GM19240 (cell line): ENCODE measurements around the gene CCDC33.
"Not testable (repeated sequence)": the region's sequence is repeated elsewhere in the genome, so short reads cannot be mapped to it uniquely, and the experiment has no call there.

Experiments
- DNase-seq: peaks from one replicate; pipeline ENCODE4 v3.0.0; 2011; ENCODE audit warnings: low spot score; ENCODE audit not compliant: insufficient read length

CCDC33 gene

DNA sequence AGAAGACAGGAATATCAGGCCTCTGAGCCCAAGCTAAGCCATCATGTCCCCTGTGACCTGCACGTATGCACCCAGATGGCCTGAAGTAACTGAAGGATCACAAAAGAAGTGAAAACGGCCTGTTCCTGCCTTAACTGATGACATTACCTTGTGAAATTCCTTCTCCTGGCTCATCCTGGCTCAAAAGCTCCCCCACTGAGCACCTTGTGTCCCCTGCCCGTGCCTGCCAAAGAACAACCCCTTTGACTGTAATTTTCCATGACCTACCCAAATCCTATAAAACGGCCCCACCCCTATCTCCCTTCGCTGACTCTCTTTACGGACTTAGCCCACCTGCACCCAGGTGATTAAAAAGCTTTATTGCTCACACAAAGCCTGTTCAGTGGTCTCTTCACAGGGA lies 123.2 kb downstream of the CCDC33 start:
- not testable (repeated sequence) for DNase-seq

DNA sequence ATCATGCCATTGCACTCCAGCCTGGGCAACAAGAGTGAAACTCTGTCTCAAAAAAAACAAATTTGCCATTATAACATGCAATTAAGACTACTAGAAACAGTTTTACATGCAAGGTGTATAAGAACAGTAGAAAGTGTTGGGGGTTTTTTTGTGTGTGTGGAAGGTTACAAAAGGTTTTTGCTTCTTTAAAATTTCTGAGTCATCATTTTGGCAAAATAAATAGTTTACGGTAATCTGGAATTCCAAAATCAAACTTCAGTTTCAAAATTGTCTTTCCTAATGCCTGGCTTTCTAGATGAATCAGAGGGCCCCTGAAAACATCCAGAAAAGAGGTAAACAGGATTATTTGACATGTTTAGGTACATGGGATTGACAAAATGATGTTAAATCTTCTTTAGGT lies 124.7 kb downstream of the CCDC33 start:
- DNase-seq = not testable (repeated sequence)

DNA sequence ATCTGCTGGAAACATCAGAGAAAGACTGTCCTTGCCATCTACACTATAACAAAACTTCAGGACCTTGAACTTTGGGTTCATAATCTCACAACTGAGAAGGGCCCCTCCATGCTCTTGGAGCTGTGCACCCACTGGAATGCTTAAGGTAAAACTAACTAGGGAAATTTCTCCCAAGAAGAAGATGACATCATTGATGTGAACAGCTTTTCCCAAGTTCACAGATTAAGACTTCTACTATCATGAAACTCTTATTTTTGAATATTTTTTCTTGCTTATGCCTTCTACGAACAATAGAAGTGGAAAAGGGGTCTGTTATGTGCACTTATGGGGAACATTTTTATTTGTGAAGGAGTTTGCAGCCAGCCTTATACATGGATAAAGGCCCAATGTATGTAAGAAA lies 126.4 kb downstream of the CCDC33 start:
- DNase-seq = no peak

DNA sequence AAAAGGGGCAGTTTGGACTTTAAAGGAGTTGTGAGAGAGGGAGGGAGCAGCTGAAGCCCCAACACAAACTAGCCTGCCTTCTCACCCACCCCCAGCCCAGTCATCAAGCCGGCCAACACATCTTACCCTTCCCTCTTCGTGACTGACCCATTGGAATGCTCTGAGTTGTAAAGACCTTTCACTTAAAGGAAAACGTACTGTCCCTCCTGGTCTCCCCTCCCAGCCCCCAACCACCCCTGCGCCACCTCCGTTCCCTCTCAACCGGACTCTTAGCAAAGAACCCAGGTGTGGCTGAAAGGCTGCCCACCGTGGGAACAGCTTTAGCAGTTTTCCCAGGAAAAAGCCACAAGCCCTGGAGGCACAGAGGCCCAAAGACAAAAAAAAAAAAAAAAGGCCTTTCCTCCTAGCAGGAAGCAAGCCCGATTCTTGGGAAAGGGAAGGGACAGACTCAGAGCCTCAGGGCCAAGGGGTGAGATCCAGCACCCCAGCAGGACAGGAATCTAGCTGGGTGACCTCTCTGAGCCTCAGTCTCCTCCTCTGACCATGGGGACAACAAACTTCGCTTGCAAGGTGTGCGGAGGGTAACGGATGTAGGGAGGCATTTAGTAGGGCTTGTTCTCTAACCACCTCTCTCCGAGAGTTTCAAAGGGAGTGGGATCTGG lies 128.9 kb downstream of the CCDC33 start:
- no peak for DNase-seq

DNA sequence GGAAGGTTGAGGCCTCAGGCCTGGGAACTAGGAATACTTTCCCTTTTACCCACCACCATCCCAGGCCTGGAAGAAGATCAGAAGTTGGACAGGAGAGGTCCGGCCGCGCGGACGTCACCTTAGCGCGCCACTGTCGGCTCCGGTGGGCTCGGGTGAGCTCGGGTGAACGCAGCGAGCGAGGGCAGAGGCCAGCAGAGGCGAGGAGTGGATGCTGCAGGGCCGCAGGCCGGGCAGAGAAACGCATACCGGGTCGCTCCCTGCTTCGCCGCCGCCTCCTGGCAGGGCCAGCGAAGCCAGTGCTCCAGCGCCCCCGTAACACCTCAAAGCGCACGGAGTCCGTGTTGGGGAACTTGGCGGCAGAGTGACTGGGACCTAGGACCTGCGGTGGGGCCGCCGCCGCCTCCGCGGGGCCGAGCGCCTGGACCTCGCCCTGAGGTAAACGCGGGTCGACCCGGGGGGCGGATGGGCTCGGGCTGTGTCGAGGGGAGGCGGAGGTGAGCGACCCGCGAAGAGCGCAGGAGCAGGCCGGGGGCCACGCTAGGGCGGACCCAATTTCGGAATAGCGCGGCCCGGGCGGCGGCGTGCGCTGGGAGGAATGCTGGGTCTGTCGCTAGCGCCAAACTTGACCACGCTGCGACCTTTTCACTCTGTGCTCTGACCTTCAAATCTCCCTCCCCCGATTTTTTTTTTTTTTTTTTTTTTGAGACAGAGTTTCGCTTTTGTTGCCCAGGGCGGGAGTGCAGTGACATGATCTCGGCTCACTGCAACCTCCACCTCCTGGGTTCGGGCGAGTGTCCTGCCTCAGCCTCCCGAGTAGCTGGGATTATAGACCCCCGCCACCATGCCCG lies 129.7 kb downstream of the CCDC33 start:
- DNase-seq = no peak

DNA sequence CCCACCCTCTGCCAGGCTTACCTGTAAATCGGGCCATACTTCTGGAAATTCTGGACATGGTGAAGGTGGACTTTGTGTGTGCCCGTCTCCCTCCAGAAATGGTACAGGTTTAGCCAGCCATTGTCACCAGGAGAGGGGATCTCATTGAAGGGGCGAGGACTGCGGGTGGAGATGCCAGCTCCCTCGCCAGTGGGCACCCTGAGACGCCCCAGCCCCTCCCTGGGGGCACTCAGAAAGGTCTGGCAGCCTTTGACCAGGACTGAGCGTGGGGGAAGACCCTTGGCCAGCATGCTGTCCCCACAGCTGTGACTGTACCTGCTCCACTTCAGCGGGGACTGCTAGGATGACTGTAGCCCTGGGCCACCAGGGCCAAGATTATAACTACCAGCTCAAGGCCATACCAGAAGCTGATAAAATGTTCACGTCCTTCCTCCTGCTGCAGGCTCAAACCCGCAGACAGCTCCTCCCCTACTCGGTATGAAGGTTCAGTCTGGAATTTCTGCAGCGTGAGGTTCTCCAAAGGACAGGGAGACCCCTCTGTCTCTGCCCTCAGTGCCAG lies 131.2 kb downstream of the CCDC33 start, which contains the start of gene CYP11A1:
Gene CYP11A1 (minus strand): TSS at position 351 of the 559 bp plus-strand sequence. CDS start 61 bp downstream, at position 290.
- DNase-seq = no peak

DNA sequence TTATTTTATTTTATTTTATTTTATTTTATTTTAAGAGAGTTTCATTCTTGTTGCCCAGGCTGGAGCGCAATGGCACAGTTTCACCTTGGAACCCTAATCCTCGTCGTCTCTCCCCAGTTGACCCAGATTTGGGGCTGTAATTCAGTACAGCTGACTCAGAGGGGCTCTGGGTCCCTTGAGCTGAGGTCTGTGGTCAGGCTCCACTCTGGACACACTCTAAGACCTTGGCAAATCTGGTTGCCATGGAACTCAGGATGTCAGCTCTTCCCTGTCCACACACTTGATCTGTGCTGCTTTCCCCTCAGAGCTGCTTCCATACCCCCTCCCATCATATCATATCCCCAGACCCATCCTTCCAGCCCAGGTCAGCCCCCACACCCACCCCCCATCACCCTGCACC lies 132.0 kb downstream of the CCDC33 start:
- DNase-seq = no peak

DNA sequence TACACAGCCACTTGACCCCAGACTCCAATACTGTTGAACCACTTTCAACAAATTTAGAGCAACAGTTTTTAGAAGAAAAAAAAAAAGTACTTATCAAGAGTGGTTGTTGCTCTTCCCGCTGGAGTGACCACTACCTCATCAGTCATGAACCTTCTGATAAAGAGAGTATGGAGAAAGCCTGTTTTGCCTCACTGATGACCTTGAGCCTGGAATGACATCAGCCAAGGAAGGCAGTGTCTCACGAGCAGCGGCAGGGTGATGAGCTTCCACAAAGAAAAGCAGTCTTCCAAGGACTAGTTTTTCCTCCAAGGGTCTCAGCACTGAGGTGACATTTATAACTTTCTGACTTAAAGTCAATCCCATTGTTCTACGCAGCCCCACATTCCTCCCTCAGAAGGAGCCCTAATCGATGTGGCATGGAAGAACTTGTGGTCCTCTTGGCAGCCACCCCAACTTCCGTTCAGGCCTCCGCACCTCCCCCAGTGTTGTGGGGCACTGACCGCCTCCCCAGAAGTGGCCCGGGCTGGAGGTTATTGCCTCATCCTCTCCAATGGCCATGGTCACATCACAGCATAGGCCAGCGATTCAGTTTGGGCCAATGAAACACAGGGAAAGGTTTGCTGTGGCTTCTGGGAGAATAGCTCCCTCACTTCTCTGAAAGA lies 133.1 kb downstream of the CCDC33 start:
- DNase-seq = no peak

DNA sequence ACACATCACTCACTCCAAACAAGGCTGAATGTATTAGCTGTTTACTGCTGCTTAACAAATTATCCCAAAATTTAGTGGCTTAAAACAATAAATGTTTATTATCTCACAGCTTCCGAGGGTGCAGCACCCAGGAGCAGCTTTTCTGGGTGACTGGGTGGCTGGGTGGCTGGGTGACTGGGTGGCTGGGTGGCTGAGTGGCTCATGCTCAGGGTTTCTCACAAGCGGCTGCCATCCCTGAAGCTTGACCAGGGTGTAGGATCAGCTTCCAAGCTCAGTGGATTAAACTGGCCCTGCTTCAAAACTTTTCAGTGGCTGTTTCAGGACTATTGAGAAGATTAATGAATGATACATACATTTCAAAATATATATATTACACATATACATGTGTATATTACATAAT lies 133.6 kb downstream of the CCDC33 start:
- no peak for DNase-seq

DNA sequence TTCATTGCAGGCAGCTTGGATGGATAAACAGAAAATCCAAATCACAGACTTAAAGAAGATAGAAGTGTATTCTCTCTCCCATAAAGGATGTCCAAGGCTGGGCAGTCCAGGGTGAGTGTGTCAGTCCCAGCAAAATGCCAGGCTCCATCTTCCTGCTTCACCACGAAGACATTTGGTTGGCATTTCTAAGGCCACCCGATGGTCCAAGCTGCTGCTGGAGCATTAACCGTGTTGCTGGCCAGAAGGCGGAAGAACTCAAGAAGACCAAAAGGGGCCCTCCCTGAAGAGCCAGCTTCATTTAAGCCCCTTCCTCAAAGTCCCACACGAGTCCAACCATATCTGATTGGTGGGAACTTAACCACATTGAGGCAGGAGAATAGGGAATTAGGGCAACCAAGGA lies 134.3 kb downstream of the CCDC33 start:
- no peak for DNase-seq

DNA sequence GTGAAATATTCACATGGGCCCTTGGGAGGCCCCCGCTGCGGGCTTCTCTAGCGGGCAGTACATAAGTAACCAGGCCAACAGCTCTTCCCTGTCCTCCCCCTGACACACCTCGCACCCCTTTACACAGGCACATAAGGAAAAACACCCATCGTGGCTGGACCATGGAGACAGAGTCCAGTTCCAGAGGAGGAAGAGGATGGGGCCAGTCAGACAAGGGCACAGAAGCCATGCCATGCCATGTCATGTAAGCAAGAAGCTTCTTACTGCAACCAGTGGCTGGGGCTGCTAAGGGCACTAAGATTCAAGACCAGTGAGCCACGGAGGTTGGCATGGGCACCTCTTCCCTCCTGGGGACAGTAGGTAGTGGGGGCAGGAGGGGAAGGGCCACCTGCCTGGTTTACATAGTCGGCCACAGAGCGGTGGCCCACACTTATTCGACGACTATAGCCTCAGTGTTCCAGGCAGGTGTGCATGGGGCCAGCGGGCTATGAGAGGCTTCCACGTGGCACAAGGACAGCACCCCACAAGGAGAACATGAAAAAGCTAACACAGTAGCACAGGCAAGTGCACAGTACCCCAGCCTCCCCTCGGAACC lies 137.0 kb downstream of the CCDC33 start:
- no peak for DNase-seq

DNA sequence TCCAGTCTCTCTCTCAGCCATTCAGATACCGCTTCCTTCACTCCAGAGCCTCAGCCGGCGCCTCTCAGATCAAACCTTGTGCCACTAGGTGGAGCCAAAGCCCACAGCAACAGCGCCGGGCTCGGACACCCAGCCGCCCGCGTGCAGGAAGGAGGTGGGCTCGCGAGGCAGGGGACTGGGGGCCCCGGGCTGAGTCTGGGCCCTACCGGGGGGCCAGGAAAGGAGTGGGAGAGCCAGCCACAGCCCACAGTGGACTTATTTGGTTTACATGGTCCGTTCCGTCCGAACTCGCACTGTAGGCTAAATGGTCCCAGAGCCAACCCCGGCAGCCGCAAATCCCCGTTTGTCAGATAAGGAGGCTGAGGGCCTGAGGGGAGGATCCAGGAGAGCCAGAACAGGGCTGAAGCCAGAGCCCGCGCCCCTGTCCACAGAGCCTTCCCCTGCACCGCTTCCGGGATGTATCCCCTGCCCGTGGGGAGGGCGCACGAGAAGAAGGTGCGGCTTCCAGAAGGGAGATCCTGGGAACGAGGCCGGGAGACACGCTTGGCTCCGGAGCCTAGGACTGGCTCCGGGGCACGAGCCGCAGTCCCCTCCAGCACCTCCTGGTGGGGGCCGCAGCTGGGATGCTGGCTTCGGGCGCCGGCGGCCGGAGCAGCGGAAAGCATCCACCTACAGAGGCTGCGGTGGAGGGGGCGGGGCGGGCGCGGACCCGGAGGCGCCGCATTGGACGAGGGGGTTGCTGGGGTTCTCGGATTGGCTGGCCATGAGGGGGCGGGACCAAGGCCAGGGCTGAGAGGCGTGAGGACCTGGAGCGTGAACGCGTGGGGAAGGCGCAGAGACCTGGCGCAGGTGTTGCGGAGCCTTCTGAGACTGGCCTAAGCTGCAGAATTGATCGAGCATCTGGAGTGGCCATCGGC lies 137.9 kb downstream of the CCDC33 start:
- peak; percentile 96 for DNase-seq

DNA sequence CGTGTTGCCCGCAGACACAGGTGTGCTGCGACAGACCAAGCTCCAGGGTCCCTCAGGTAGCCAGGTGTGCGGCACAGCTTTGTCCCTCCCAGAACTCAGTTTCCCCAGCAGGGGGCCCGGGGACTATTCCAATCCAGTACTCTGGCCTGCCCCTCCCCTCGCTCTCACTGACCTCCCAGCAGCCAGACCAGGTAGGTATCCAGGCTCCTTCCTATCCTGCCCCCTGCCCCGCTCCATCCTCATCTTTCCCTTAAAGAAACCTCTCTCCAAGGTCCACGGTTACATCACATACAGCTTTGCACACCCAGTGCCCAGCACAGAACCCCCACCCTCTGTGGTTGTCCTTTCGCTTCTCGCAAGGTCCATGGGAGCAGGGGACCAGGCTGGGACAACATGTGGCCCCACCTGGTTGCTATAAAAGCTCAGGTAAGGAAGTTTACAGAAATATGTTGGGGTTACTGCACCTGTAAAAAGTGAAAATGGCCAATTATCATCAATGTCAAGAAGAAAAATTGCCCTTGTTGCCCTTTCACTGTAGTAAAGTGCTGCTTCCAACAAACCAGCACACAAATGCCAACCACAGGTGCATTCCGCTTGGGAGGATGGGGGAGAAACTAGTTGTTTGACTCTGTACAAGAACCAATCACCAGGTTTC lies 138.6 kb downstream of the CCDC33 start:
- DNase-seq = no peak

DNA sequence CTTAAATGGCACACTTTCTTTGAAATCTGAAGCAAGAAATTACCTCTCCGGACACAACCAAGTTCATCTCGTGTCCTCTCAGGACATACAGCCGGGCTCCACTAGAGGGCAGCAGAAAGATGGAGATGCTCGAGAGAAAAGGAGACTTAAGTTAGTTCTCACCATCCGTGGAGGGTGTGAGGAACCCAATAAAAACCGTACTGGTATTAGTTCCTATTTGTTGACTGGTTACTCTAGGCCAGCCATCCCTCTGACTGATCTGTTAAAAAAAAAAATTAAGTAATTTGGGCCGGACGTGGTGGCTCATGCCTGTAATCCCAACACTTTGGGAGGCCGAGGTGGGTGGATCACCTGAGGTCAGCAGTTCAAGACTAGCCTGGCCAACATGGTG lies 139.2 kb downstream of the CCDC33 start:
- peak; percentile 63 for DNase-seq

DNA sequence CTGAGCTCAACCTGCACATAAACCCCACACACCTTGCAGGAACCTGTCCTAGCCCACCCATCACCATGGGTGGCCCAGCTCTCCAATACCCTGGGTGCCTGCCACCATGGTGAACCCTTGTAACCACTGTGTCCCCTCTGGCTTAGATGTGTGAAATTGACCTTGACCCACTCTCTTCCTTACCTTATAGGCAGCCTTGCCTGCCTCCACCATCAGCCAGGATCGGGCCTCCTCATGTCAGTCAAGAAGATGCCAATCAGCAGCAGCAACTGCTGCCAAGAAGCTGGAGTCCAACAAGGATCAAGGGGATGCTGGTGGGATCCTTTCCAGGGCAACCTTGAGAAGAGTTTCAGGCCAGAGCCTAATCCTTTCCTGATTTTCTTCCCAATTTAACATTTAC lies 140.1 kb downstream of the CCDC33 start:
- no peak for DNase-seq

DNA sequence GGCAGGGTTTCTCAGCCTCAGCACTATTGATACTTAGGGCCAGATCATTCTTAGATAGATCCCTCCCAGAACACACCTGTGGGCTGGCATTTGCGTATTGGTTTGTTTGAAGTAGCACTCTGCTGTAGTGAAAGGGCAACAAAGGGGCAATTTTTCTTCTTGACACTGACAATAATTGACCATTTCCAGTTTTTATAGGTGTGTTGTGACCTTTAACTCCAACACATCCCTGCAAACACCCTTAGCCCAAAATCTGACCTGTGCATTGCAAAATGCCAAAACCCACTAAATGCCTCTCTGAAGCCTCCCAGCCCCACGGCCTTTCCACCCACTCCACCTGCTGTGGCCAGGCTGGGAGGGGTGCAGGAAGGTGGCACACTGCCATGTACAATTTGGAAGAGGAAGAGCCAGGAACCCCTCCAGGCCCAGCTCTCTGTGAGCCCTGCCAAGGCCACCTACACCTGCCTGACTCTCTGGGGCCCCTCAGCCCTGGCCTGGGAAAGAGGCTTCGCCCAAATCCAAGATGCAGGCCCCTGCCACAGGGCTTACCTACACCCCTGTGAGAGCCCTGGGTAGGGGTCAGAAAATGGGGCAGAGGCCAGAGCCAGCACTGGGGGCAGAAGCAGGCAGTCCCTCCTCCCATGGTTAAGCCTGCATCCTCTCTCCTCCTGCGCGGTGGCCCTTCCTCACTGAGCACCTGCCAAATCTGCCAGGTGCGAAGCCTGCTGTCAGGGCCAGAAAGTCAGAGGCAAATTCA lies 140.9 kb downstream of the CCDC33 start:
- no peak for DNase-seq

DNA sequence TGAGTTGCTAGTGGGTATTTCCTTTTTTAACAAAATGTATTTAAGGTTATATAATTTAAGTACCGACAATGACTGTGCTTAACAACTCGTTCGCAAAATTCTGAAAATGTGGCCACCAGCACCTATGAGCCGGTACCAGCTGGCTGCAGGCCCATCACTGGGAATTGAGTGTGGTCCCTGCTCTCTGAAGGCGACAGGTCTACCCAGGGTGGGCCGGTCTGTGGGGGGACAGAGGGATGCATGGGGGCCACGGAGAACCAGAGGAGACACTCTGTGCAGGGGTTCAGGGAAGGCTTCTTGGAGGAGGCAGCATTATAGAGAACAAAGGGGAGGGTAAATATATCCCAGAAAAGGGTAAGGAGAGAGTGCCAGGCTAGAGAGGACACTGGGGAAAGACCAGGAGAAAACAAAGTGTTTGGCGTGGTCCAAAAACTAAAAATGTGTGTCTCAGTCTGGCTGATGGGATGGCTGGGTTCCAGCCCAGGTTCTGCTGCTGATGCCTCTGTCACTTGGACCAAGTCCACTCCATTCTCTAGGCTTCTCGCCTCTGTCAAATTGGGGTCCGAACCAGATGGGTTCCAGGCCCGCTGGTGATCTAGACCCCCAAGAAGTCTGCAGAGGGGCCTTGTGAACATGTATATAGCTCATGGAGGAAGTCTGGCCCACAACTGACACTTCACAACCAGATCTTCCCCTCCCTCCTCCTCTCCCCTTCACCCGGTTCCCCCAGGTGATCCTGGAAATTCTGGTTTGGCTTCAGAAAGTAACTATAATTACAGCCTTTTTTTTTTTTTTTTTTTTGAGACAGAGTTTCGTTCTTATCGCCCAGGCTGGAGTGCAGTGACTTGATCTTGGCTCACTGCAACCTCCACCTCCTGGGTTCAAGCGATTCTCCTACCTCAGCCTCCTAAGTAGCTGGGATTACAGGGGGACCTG lies 142.0 kb downstream of the CCDC33 start:
- no peak for DNase-seq

DNA sequence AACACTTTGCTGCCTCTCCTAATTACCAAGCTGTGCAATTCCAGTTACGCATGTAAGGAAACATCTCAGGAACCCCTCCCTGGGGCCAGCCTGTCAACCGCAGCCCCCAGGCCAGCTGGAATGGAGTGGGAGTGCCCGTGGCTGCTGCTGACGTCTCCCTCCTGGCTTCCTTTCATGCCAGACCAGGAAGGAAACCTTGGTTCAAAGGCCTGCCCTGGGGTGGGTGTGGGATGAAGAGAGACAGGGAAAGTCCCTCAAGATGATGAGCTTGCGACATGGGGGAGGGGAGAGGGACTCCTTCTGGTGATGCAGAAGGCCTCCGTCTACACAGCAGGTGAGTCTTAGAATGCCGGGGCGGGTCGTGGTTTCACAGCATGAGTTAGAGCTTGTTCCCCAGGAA lies 142.7 kb downstream of the CCDC33 start:
- no peak for DNase-seq
